Measurements from ENCODE around the gene NSL1. TPM values are rescaled to one million over a fixed set of nuclear protein-coding genes. Genes with fewer than 3 reads are reported as not detected.
"Not testable (repeated sequence)": the region's sequence is repeated elsewhere in the genome, so short reads cannot be mapped to it uniquely, and the experiment has no call there.

NSL1 gene
- total RNA-seq, 1 donor from 2014 or later = 40.0 TPM

DNA sequence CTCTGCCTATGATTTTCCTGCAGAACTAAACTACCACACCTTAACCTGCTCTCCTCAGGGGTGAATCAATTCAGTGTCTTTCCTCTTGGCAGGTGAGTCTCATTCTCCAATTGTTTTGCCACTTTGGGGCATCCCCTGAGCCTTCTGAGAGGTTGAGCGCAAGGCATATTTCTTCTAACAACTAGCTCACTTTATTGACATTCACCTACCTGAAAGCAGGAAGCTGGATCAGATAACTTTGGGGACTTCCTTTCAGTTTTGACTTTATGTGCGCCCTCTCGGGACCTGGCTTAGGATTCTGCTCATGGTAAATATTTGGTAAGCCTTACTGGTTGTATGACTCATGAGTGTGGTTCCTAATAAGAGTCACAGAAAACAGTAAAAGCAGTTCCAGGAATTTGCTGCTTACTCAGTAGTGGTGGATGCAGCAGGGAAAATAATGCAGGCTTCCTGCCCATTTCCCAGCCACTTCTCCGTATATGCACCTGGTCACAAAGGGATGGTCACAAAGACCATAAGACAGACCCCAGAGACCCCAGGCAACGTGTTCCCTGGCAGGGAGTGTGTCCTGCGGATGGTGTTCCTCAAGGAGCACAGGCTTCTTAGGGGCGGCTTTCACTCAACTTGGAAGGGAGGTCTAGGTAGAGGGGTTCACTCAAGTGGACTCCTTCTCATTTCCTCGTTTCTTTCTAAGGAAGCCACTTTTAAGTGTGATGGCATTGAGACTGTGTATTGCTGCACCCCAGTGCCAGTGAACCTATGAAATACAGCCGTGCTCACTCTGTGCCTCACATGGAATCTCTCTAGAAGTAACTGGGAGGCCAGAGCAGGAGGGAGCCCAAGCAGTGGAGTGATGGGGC, 70.0 kb downstream of the NSL1 start:
- peak; percentile 83 for DNase-seq
- Mint-ChIP-seq H3K36me3 (ENCODE audit: low read depth) (peaks cover 23% of the 10 kb centered on the region), H3K9me3 (peaks cover 17% of the 10 kb centered on the region), H3K27ac (peak overlapping the region; percentile 78), H3K4me3 (peak overlapping the region; percentile 69), H3K27me3 (peaks cover 14% of the 10 kb centered on the region), H3K4me1 (peaks cover 34% of the 10 kb centered on the region)
- intact Hi-C loops (cut with micrococcal nuclease) = loop anchor here (1.0 to 2.0 kb wide), 6 partner anchors 9 to 48 kb away; no protein-coding TSS in a partner anchor

DNA sequence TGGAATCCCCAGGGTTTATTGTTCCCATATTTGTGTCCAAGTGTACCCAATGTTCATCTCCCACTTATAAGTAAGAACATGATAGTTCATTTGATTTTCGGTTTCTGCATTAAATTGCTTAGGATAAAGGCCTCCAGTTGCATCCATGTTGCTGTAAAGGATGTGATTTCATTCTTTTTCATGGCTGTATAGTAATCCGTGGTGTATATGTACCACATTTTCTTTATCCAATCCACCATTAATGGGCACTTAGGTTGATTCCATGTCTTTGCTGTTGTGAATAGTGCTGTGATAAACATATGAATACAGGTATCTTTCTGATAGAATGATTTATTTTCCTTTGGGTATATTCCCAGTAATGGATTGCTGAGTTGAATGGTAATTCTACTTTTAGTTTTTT, 71.9 kb downstream of the NSL1 start:
- Mint-ChIP-seq H3K36me3 (ENCODE audit: low read depth) (peaks cover 13% of the 10 kb centered on the region), H3K4me3 (no peak overlapping the region), H3K27me3 (peaks cover 14% of the 10 kb centered on the region), H3K27ac (no peak overlapping the region), H3K9me3 (peaks cover 11% of the 10 kb centered on the region), H3K4me1 (peaks cover 33% of the 10 kb centered on the region)
- intact Hi-C loops (cut with micrococcal nuclease) = loop anchor here (2.0 kb wide), 1 partner anchor 33 kb away; no protein-coding TSS in a partner anchor
- peak; percentile 10 for DNase-seq

DNA sequence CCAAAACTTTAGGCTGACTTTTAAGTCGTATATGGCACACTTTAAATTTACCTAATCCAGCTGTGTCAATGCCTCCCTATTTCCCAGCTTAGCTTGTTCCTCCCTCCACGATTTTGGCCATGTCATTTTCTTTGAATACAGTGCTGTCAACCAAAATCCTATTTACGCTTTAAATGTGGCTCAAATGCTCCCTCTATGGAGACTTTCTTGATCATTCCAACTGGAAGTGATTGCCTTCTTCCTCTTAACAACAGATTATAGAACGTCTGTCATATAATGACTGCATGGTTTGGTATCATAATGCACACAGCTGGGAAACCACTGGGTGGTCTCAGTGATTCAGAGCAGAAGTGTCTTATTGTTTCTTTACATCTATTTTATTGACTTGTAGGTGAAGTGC, 73.1 kb downstream of the NSL1 start:
- peak; percentile 20 for DNase-seq
- H3K4me1 Mint-ChIP-seq = peaks cover 33% of the 10 kb centered on the region
- H3K36me3 Mint-ChIP-seq (ENCODE audit: low read depth) = peaks cover 6% of the 10 kb centered on the region
- no peak overlapping the region for H3K27ac Mint-ChIP-seq
- H3K9me3 Mint-ChIP-seq = peaks cover 8% of the 10 kb centered on the region
- peaks cover 14% of the 10 kb centered on the region for H3K27me3 Mint-ChIP-seq
- intact Hi-C loops (cut with micrococcal nuclease) = no loop called here
- H3K4me3 Mint-ChIP-seq = no peak overlapping the region

DNA sequence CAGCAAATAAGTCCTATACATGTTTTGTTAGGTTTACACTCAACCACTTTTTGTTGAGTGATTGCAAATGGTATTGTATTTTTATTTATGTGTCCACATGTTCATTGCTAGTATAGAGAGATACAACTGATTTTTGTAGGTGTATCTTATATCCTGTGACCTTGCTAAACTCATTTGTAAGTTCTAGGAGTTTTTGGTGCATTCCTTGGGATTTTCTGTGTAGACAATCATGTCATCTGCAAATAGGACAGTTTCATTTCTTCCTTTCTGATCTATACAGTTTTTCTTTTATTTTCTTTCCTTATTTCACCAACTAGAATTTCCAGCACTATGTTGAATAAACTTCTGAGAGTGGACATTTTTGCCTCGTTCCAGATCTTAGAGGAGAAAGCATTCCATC, 75.4 kb downstream of the NSL1 start:
- peaks cover 27% of the 10 kb centered on the region for H3K4me1 Mint-ChIP-seq
- peaks cover 8% of the 10 kb centered on the region for H3K9me3 Mint-ChIP-seq
- H3K36me3 Mint-ChIP-seq (ENCODE audit: low read depth) = peaks cover 2% of the 10 kb centered on the region
- DNase-seq = no peak
- no peak overlapping the region for H3K4me3 Mint-ChIP-seq
- no peak overlapping the region for H3K27ac Mint-ChIP-seq
- peaks cover 14% of the 10 kb centered on the region for H3K27me3 Mint-ChIP-seq
- intact Hi-C loops (cut with micrococcal nuclease) = no loop called here

DNA sequence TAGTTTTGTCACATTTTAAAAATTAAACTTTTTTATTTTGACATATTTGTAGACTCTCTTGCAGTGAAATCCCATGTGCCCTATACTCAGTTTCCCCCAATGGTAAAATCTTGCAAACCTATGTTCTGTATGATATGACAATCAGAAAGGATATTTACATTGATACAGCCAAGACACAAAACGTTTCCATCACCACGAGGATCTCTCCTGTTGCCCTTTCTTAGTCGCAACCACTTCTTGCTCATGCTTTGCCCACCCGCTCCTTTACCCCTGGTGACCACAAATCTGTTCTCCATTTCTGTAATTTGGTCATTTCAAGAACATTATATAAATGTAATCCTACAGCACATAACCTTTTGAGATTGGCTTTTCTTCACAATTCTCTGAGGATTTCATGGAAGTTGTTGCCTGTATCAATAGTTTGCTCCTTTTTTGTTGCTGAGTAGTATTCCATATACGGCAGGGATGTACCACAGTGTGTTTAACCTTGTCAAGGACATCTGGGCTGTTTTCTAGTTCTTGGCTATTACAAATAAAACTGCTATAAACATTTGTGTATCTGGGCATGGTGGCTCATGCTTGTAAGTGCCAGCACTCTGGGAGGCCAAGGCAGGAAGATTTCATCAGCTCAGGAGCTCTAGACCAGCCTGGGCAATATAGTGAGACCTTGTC, 78.0 kb downstream of the NSL1 start:
- peaks cover 15% of the 10 kb centered on the region for H3K27me3 Mint-ChIP-seq
- H3K4me1 Mint-ChIP-seq = peaks cover 29% of the 10 kb centered on the region
- peaks cover 2% of the 10 kb centered on the region for H3K36me3 Mint-ChIP-seq (ENCODE audit: low read depth)
- DNase-seq = no peak
- H3K9me3 Mint-ChIP-seq = peaks cover 8% of the 10 kb centered on the region
- no peak overlapping the region for H3K4me3 Mint-ChIP-seq
- peak overlapping the region; percentile 56 for H3K27ac Mint-ChIP-seq
- intact Hi-C loops (cut with micrococcal nuclease) = loop anchor here (2.0 kb wide), 3 partner anchors 35 to 55 kb away; no protein-coding TSS in a partner anchor

DNA sequence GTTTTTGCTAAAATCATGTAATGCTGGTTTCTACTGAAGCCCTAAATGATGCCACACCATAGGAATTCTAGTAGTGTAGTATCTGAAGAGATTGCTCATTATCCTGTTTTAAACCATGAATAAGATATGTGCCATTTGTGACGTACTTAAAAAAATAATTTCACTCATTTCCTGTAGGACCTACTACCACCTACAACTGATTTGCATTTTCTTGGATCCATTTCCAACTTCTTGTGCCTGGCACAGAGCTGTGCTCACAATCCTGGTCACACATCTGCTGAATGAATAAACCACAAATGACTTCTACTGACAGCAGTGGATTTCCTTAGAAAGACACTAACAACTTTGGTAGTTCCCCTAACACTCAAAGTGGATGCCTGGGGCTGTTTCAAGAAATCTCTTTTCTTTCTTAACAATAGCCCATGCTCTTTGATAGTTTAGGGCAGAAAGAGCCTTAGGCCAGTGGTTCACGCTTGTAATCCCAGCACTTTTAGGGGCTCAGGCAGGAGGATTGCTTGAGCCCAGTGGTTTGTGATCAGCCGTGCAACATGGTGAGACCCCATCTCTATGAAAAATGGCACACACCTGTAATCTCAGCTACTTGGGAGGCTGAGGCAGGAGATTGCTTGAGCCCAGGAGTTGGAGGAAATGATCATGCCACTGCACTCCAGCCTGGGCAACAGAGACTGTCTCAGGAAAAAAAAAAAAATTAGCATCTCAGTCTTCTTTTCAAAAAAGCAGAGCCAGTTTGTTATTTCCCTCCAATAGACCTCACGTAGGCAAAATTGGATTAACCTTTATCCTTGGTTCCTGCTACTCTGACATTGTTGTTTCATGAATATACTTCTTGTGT, 78.9 kb downstream of the NSL1 start:
- Mint-ChIP-seq H3K27ac (peak overlapping the region; percentile 56), H3K4me3 (no peak overlapping the region), H3K27me3 (peaks cover 9% of the 10 kb centered on the region), H3K36me3 (ENCODE audit: low read depth) (no peaks in the 10 kb centered on the region), H3K9me3 (peaks cover 3% of the 10 kb centered on the region), H3K4me1 (peaks cover 26% of the 10 kb centered on the region)
- intact Hi-C loops (cut with micrococcal nuclease) = loop anchor here (1.0 to 2.0 kb wide), 5 partner anchors 9 to 56 kb away; no protein-coding TSS in a partner anchor
- no peak for DNase-seq

DNA sequence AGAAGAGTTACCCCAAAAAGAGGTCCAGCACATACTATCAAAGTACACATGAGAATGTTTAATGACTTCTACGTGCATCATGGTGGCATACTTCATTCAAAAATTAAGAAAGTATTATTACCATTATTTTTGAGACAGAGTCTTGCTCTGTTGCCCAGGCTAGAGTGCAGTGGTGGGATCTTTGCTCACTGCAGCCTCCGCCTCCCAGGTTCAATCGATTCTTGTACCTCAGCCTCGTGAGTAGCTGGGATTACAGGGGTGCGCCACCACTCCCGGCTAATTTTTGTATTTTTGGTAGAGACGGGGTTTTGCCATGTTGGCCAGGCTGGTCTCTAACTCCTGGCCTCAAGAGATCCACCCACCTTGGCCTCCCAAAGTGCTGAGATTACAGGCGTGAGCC, 79.6 kb downstream of the NSL1 start:
- not testable (repeated sequence) for DNase-seq

DNA sequence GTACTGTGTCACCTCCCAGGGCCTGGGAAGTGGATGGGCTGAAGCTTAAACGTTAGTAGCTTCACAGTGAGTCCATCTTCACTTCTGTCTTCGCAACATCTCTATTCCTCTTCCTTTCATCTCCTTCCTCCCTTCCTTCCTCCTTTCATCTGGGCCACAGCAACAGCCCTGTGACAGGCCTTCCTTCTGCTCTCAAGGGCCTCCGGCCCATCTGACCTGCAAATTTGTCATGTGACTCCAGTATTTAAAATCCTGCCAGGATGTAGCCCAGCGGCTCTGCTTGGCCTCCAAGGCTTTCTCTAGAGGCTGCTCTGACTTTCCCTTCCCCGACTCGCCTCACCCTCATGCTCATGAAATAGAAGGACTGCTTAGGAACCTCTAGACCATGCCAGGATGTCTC, 81.0 kb downstream of the NSL1 start:
- Mint-ChIP-seq H3K4me3 (no peak overlapping the region), H3K36me3 (ENCODE audit: low read depth) (no peaks in the 10 kb centered on the region), H3K27ac (no peak overlapping the region), H3K27me3 (peaks cover 1% of the 10 kb centered on the region), H3K9me3 (no peaks in the 10 kb centered on the region), H3K4me1 (peaks cover 22% of the 10 kb centered on the region)
- intact Hi-C loops (cut with micrococcal nuclease) = no loop called here
- no peak for DNase-seq

More for the DNA sequence above, 79.6 kb downstream of the NSL1 start:
- H3K27me3 Mint-ChIP-seq; H3K4me3 Mint-ChIP-seq; H3K9me3 Mint-ChIP-seq; H3K36me3 Mint-ChIP-seq (ENCODE audit: low read depth): not testable (repeated sequence)
- intact Hi-C loops (cut with micrococcal nuclease) = loop anchor here (1.0 to 2.0 kb wide), 5 partner anchors 9 to 57 kb away; no protein-coding TSS in a partner anchor
- peaks cover 24% of the 10 kb centered on the region for H3K4me1 Mint-ChIP-seq
- H3K27ac Mint-ChIP-seq = peak overlapping the region; percentile 48

DNA sequence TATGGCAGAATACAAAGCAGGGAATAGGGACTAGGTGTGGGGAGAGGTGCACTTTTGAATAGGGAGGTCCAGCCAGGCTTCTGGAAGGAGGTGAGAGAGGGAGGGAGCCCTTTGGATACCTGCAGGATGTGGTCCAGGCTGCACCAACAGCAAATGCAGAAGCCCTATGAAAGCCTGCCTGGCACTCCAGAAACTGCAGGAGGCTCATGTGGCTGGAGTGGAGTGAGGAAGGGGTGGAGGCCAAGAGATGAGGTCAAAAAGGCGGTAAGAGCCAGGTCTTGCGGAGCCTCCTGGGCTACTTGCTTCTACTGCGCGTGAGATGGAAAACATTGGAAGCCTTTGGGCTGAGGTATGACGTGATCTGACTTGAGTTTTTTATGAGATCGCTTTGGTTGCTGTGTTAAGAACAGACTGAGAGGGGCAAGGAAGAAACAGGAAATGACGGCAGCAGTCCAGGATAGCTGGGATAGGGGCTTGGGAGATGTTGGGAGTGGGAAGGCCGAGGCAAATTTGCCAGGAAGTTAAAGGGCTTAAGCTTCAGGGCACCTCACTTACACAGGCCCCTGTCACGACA, 87.5 kb downstream of the NSL1 start:
- peaks cover 12% of the 10 kb centered on the region for H3K27me3 Mint-ChIP-seq
- intact Hi-C loops (cut with micrococcal nuclease) = loop anchor here (5.0 kb wide), 1 partner anchor 97 kb away; the partner anchor contains the start of gene ATF3
- no peak overlapping the region for H3K4me3 Mint-ChIP-seq
- H3K36me3 Mint-ChIP-seq (ENCODE audit: low read depth) = no peaks in the 10 kb centered on the region
- no peak overlapping the region for H3K27ac Mint-ChIP-seq
- no peak for DNase-seq
- no peaks in the 10 kb centered on the region for H3K9me3 Mint-ChIP-seq
- peaks cover 33% of the 10 kb centered on the region for H3K4me1 Mint-ChIP-seq

DNA sequence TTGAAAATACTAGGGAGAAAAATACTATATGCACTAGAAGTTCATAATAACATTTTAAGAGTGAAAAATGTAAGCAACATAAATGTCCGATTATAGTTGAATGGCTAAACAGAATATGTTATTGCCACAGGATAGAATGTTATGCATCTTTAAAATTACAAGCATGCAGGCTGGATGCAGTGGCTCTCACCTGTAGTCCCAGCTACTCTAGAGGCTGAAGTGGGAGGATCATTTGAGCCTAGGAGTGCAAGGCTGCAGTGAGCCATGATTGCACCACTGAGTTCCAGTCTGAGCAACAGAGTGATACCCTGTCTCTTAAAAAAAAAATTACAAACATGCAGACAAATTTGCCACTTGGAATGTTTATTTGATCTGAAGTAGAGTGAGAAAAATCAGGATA, 88.9 kb downstream of the NSL1 start:
- Mint-ChIP-seq H3K4me1 (peaks cover 43% of the 10 kb centered on the region), H3K36me3 (ENCODE audit: low read depth) (peaks cover 2% of the 10 kb centered on the region)

GRCh38 chr1:212701910-212702309, 89.7 kb downstream of the NSL1 start:
- Mint-ChIP-seq H3K4me3 (peak overlapping the region; percentile 86), H3K4me1 (peaks cover 49% of the 10 kb centered on the region), H3K36me3 (ENCODE audit: low read depth) (peaks cover 9% of the 10 kb centered on the region), H3K27me3 (peaks cover 12% of the 10 kb centered on the region), H3K9me3 (no peaks in the 10 kb centered on the region), H3K27ac (peak overlapping the region; percentile 13)
- intact Hi-C loops (cut with micrococcal nuclease) = loop anchor here (1.0 to 5.0 kb wide), 4 partner anchors 10 to 225 kb away; partner anchors contain the start of gene ATF3
- no peak for DNase-seq

More for the DNA sequence above, 88.9 kb downstream of the NSL1 start:
- peaks cover 12% of the 10 kb centered on the region for H3K27me3 Mint-ChIP-seq
- H3K9me3 Mint-ChIP-seq = no peaks in the 10 kb centered on the region
- H3K27ac Mint-ChIP-seq = no peak overlapping the region
- no peak for DNase-seq
- H3K4me3 Mint-ChIP-seq = peak overlapping the region; percentile 11
- intact Hi-C loops (cut with micrococcal nuclease) = loop anchor here (5.0 kb wide), 1 partner anchor 95 kb away; the partner anchor contains the start of gene ATF3

- peak overlapping the region; percentile 84 for H3K27ac Mint-ChIP-seq
- peak overlapping the region; percentile 86 for H3K4me3 Mint-ChIP-seq
- intact Hi-C loops (cut with micrococcal nuclease) = loop anchor here (1.0 to 5.0 kb wide), 5 partner anchors 11 to 224 kb away; partner anchors contain the start of gene ATF3
- H3K27me3 Mint-ChIP-seq = peaks cover 15% of the 10 kb centered on the region
- H3K36me3 Mint-ChIP-seq (ENCODE audit: low read depth) = peaks cover 15% of the 10 kb centered on the region
- peaks cover 54% of the 10 kb centered on the region for H3K4me1 Mint-ChIP-seq
- H3K9me3 Mint-ChIP-seq = no peaks in the 10 kb centered on the region
- DNase-seq = peak; percentile 72
These were observed 90.4 kb downstream of the NSL1 start for GRCh38 chr1:212700892-212701819.
